Lower lobe of right lung (tissue), 2 donors: ENCODE data around the gene MFAP3L. TPM values are rescaled to one million over a fixed set of nuclear protein-coding genes. Genes with fewer than 3 reads are reported as not detected.

ENCODE experiments used
- ATAC-seq, 2 donors: fragments of 200-7000 bp; cut with Tn5 transposase; one replicate each; pipeline ENCODE4 v1.9.1; 2020 to 2022; ENCODE audit warnings: mild to moderate bottlenecking in 2 of 2, moderate library complexity in 2 of 2
- DNase-seq: peaks from one replicate; pipeline ENCODE4 v3.0.0-alpha.2; 2020
- H3K27ac ChIP-seq: fragments of 200-600 bp; one replicate; pipeline ENCODE4 v1.8.0; 2022
- H3K27me3 ChIP-seq: fragments of 200-600 bp; one replicate; pipeline ENCODE4 v1.8.0; 2022; ENCODE audit warnings: low read depth
- H3K36me3 ChIP-seq: fragments of 200-600 bp; one replicate; pipeline ENCODE4 v1.8.0; 2022; ENCODE audit warnings: mild to moderate bottlenecking
- H3K4me1 ChIP-seq: fragments of 200-600 bp; one replicate; pipeline ENCODE4 v1.8.0; 2022
- H3K4me3 ChIP-seq: fragments of 200-600 bp; one replicate; pipeline ENCODE4 v1.8.0; 2022; ENCODE audit warnings: mild to moderate bottlenecking
- H3K9me3 ChIP-seq: fragments of 200-600 bp; one replicate; pipeline ENCODE4 v1.8.0; 2022
- CTCF ChIP-seq: fragments of 200-600 bp; IDR thresholded peaks from one replicate; pipeline ENCODE4 v1.8.0; 2022; ENCODE audit warnings: antibody characterized with exemption, mild to moderate bottlenecking
- intact Hi-C: fragments of 100-400 bp; cut with DNase I; formaldehyde crosslinking; loops from one replicate; pipeline ENCODE4 v1.11.0; 2022
- total RNA-seq: library from RNA; stranded (reverse); fragmentation: NEBNext Ultra II Directional; extraction: Animal tissue kit (Norgen Biotek cat#: 25700); gene quantifications from one replicate; pipeline ENCODE4 v1.2.1, GENCODE V29; 2021
- donor health status: DM: no; HTN: yes; CAD: no; lungs with severe emphysema.

Gene MFAP3L
- total RNA-seq, 1 donor from 2014 or later = 7.2 TPM

- Histone ChIP-seq H3K27ac (no peak overlapping the region), H3K4me3 (no peak overlapping the region), H3K9me3 (no peaks in the 10 kb centered on the region), H3K36me3 (no peaks in the 10 kb centered on the region), H3K27me3 (no peaks in the 10 kb centered on the region), H3K4me1 (no peaks in the 10 kb centered on the region)
- ATAC-seq = no peak
- no peak for TF ChIP-seq CTCF
- intact Hi-C loops = no loop called here
- no peak for DNase-seq
These were observed 62.2 kb downstream of the MFAP3L start for GRCh38 chr4:169963998-169964397.

GRCh38 chr4:169959254-169959653, 66.9 kb downstream of the MFAP3L start:
- TF ChIP-seq CTCF = no peak
- Histone ChIP-seq H3K27ac (no peak overlapping the region), H3K4me1 (no peaks in the 10 kb centered on the region), H3K36me3 (no peaks in the 10 kb centered on the region), H3K9me3 (no peaks in the 10 kb centered on the region), H3K4me3 (no peak overlapping the region), H3K27me3 (no peaks in the 10 kb centered on the region)
- DNase-seq (no peak), ATAC-seq (no peak)
- intact Hi-C loops = no loop called here

- no peak overlapping the region for H3K27ac ChIP-seq
- H3K4me3 ChIP-seq = no peak overlapping the region
- no peak for TF ChIP-seq CTCF
- H3K36me3 ChIP-seq = no peaks in the 10 kb centered on the region
- DNase-seq (no peak), ATAC-seq (no peak)
- no peaks in the 10 kb centered on the region for H3K9me3 ChIP-seq
- intact Hi-C loops = no loop called here
- H3K27me3 ChIP-seq = no peaks in the 10 kb centered on the region
- no peaks in the 10 kb centered on the region for H3K4me1 ChIP-seq
These were observed 67.6 kb downstream of the MFAP3L start for GRCh38 chr4:169958629-169959028.

GRCh38 chr4:169957785-169958184, 68.4 kb downstream of the MFAP3L start:
- no peak overlapping the region for H3K27ac ChIP-seq
- ATAC-seq = no peak
- no peak for DNase-seq
- H3K4me1 ChIP-seq = no peaks in the 10 kb centered on the region
- intact Hi-C loops = no loop called here
- no peaks in the 10 kb centered on the region for H3K27me3 ChIP-seq
- no peaks in the 10 kb centered on the region for H3K9me3 ChIP-seq
- no peak overlapping the region for H3K4me3 ChIP-seq
- no peak for TF ChIP-seq CTCF
- H3K36me3 ChIP-seq = no peaks in the 10 kb centered on the region

GRCh38 chr4:169956091-169956843, 69.9 kb downstream of the MFAP3L start:
- H3K4me1 ChIP-seq = no peaks in the 10 kb centered on the region

More at GRCh38 chr4:169956091-169956843, 69.9 kb downstream of the MFAP3L start:
- H3K27me3 ChIP-seq = no peaks in the 10 kb centered on the region
- H3K9me3 ChIP-seq = no peaks in the 10 kb centered on the region
- ATAC-seq = no peak
- no peak for DNase-seq
- intact Hi-C loops = no loop called here
- H3K27ac ChIP-seq = no peak overlapping the region
- no peaks in the 10 kb centered on the region for H3K36me3 ChIP-seq
- no peak overlapping the region for H3K4me3 ChIP-seq
- no peak for TF ChIP-seq CTCF
